Pons (tissue), 1 donor: ENCODE results near the gene SKP1.
"Not testable (repeated sequence)": the region's sequence is repeated elsewhere in the genome, so short reads cannot be mapped to it uniquely, and the experiment has no call there.

Experiments
- DNase-seq: peaks from one replicate; pipeline ENCODE4 v3.0.0-alpha.2; 2016; ENCODE audit warnings: low spot score

SKP1 gene

GRCh38 chr5:134177369-134178095 is 782 bp upstream of the SKP1 start:
- DNase-seq, result no peak

GRCh38 chr5:134175921-134176510 is 734 bp downstream of the SKP1 start:
- DNase-seq, result no peak

GRCh38 chr5:134174841-134175839 is 1.6 kb downstream of the SKP1 start:
- DNase-seq, result no peak

- DNase-seq, result no peak
Observed at GRCh38 chr5:134171972-134172371, 4.8 kb downstream of the SKP1 start.

- no peak for DNase-seq
Observed at GRCh38 chr5:134162592-134162991, 14.2 kb downstream of the SKP1 start.

- no peak for DNase-seq
Observed at GRCh38 chr5:134161513-134162395, 15.0 kb downstream of the SKP1 start.

GRCh38 chr5:134153657-134154056 is 23.1 kb downstream of the SKP1 start:
- no peak for DNase-seq

- DNase-seq, result no peak
Observed at GRCh38 chr5:134153241-134153640, 23.5 kb downstream of the SKP1 start.

GRCh38 chr5:134152173-134152832 is 24.4 kb downstream of the SKP1 start:
- not testable (repeated sequence) for DNase-seq

- DNase-seq, result no peak
Observed at GRCh38 chr5:134151723-134152122, 25.0 kb downstream of the SKP1 start.

- DNase-seq, result peak; percentile 83
Observed at GRCh38 chr5:134149571-134150303, 27.0 kb downstream of the SKP1 start.

GRCh38 chr5:134148986-134149539 is 27.7 kb downstream of the SKP1 start:
- DNase-seq, result no peak

- no peak for DNase-seq
Observed at GRCh38 chr5:134148316-134148715, 28.4 kb downstream of the SKP1 start.

GRCh38 chr5:134146651-134147518 is 29.9 kb downstream of the SKP1 start:
- no peak for DNase-seq

- peak; percentile 87 for DNase-seq
Observed at GRCh38 chr5:134145779-134146581, 30.8 kb downstream of the SKP1 start.

GRCh38 chr5:134145041-134145757 is 31.6 kb downstream of the SKP1 start:
- no peak for DNase-seq
